KG1 (cell line): ENCODE results near the gene ZBED1.
"Not testable (repeated sequence)": the region's sequence is repeated elsewhere in the genome, so short reads cannot be mapped to it uniquely, and the experiment has no call there.

ENCODE experiments used
- DNase-seq: peaks from one replicate; lab custom pipeline; 2025; lab: John Stamatoyannopoulos, UW

Gene ZBED1

GRCh38 chrX:2500803-2501558, at the start of gene ZBED1, which contains the start of gene DHRSX:
Gene ZBED1 (minus strand): TSS chrX:2500976. CDS start chrX:2490719, 10,257 bp downstream.
Gene DHRSX (minus strand): TSS chrX:2500976. CDS start chrX:2500925, 51 bp downstream.
- DNase-seq = no peak

- DNase-seq = no peak
Observed at GRCh38 chrX:2549876-2550275, 49.1 kb upstream of the ZBED1 start.

- DNase-seq = no peak
Observed at GRCh38 chrX:2548711-2549423, 48.1 kb upstream of the ZBED1 start.

GRCh38 chrX:2547736-2548135, 47.0 kb upstream of the ZBED1 start:
- DNase-seq = no peak

GRCh38 chrX:2546496-2546895, 45.7 kb upstream of the ZBED1 start:
- no peak for DNase-seq

- DNase-seq = no peak
Observed at GRCh38 chrX:2545144-2545543, 44.4 kb upstream of the ZBED1 start.

- no peak for DNase-seq
Observed at GRCh38 chrX:2542826-2543521, 42.2 kb upstream of the ZBED1 start.

GRCh38 chrX:2541603-2542002, 40.8 kb upstream of the ZBED1 start:
- no peak for DNase-seq

GRCh38 chrX:2540426-2540947, 39.7 kb upstream of the ZBED1 start:
- no peak for DNase-seq

- DNase-seq = no peak
Observed at GRCh38 chrX:2539586-2539985, 38.8 kb upstream of the ZBED1 start.

- no peak for DNase-seq
Observed at GRCh38 chrX:2538031-2538757, 37.4 kb upstream of the ZBED1 start.

- no peak for DNase-seq
Observed at GRCh38 chrX:2536974-2537373, 36.2 kb upstream of the ZBED1 start.

- no peak for DNase-seq
Observed at GRCh38 chrX:2536141-2536540, 35.4 kb upstream of the ZBED1 start.

- DNase-seq = not testable (repeated sequence)
Observed at GRCh38 chrX:2534261-2535021, 33.7 kb upstream of the ZBED1 start.

- DNase-seq = no peak
Observed at GRCh38 chrX:2533424-2533823, 32.6 kb upstream of the ZBED1 start.

GRCh38 chrX:2526390-2526789, 25.6 kb upstream of the ZBED1 start:
- no peak for DNase-seq

GRCh38 chrX:2523911-2524310, 23.1 kb upstream of the ZBED1 start:
- no peak for DNase-seq

- DNase-seq = no peak
Observed at GRCh38 chrX:2521927-2522386, 21.2 kb upstream of the ZBED1 start.

GRCh38 chrX:2521092-2521926, 20.5 kb upstream of the ZBED1 start:
- no peak for DNase-seq

GRCh38 chrX:2520539-2520938, 19.8 kb upstream of the ZBED1 start:
- DNase-seq = no peak
